HCT116 (cell line): ENCODE results near the gene KANSL3.

Experiments
- ELF1 ChIP-seq: IDR thresholded peaks from 2 replicates; pipeline ENCODE4 v1.6.1; 2012; ENCODE audit warnings: low read depth, borderline replicate concordance
- EZH2 ChIP-seq: fragments of 200-600 bp; sonication (generic); IDR thresholded peaks from 2 replicates; pipeline ENCODE4 v1.6.1; 2017; ENCODE audit warnings: antibody characterized with exemption, mixed run types
- POLR2A ChIP-seq: IDR thresholded peaks from 2 replicates; pipeline ENCODE4 v1.7.0; 2011; ENCODE audit warnings: borderline replicate concordance; ENCODE audit not compliant: insufficient read depth, insufficient read length; ENCODE audit errors: extremely low read depth
- POLR2AphosphoS5 ChIP-seq: IDR thresholded peaks from 2 replicates; pipeline ENCODE4 v1.6.1; 2011; ENCODE audit warnings: mild to moderate bottlenecking, low read depth, low read length, moderate library complexity
- RAD21 ChIP-seq: IDR thresholded peaks from 2 replicates; pipeline ENCODE4 v1.6.1; 2012; ENCODE audit warnings: low read depth, mild to moderate bottlenecking
- SIN3A ChIP-seq: IDR thresholded peaks from 2 replicates; pipeline ENCODE4 v1.6.1; 2012; ENCODE audit warnings: low read depth
- TCF7L2 ChIP-seq: IDR thresholded peaks from 2 replicates; pipeline ENCODE4 v1.7.0; 2011; ENCODE audit warnings: borderline replicate concordance, inconsistent platforms; ENCODE audit not compliant: insufficient read depth, insufficient read length; ENCODE audit errors: extremely low read depth
- ZNF274 ChIP-seq: fragments of 200-500 bp; sonication (Bioruptor generic); IDR thresholded peaks from 2 replicates; pipeline ENCODE4 v1.6.1; 2014; ENCODE audit warnings: mild to moderate bottlenecking, low read depth, low read length, inconsistent platforms
- TF ChIP-seq, protein P1 (sequence below), 3 experiments: fragments of 200-600 bp in 1 of 3; sonication (generic) in 1 of 3; IDR thresholded peaks in 2 of 3; conservative IDR thresholded peaks in 1 of 3; 2 replicates each; pipeline ENCODE4 v1.5.1; 2012 to 2017; ENCODE audit warnings: low read depth in 2 of 3, low read length in 2 of 3, antibody characterized with exemption in 1 of 3, borderline replicate concordance in 1 of 3, control low read depth in 1 of 3, mild to moderate bottlenecking in 1 of 3, mixed read lengths in 1 of 3, mixed run types in 1 of 3, moderate library complexity in 1 of 3; ENCODE audit not compliant: insufficient read depth in 1 of 3
- TF ChIP-seq, protein P2 (sequence below): IDR thresholded peaks from 2 replicates; pipeline ENCODE4 v1.6.1; 2012
- TF ChIP-seq, protein P3 (sequence below): IDR thresholded peaks from 2 replicates; pipeline ENCODE4 v1.6.1; 2012; ENCODE audit warnings: low read depth

DNA sequence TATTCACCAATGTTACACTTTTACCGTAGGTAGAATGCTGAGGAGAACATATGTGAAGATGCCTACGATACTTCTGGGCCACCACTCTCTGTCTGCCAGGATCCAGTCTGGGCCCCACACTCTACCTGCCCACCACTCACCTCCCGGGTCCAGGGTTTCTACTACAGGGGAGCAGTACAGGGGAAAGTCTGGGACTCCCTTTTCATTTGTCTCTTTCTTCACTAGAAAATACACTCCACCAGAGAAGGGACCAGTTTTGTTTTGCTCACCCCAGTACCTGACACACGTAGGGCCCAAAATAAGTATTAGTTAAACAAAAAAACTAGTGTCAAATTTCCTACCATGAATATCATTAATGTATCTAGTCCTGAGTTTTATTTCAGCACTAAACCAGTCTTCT, 21.1 kb downstream of the KANSL3 start:
- TF ChIP-seq, protein P1, sequence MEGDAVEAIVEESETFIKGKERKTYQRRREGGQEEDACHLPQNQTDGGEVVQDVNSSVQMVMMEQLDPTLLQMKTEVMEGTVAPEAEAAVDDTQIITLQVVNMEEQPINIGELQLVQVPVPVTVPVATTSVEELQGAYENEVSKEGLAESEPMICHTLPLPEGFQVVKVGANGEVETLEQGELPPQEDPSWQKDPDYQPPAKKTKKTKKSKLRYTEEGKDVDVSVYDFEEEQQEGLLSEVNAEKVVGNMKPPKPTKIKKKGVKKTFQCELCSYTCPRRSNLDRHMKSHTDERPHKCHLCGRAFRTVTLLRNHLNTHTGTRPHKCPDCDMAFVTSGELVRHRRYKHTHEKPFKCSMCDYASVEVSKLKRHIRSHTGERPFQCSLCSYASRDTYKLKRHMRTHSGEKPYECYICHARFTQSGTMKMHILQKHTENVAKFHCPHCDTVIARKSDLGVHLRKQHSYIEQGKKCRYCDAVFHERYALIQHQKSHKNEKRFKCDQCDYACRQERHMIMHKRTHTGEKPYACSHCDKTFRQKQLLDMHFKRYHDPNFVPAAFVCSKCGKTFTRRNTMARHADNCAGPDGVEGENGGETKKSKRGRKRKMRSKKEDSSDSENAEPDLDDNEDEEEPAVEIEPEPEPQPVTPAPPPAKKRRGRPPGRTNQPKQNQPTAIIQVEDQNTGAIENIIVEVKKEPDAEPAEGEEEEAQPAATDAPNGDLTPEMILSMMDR (IDR thresholded peaks at IDR 0.05 in 2 of 3, conservative IDR thresholded peaks at IDR 0.05 in 1 of 3; ENCODE audit: borderline replicate concordance in 1 of 3, insufficient read depth in 1 of 3, low read depth in 2 of 3, low read length in 2 of 3): no peak
- TF ChIP-seq SIN3A (no peak), POLR2AphosphoS5 (no peak), POLR2A (no peak), EZH2 (no peak), ZNF274 (no peak), TCF7L2 (no peak), RAD21 (no peak), ELF1 (no peak)
- TF ChIP-seq, protein P2, sequence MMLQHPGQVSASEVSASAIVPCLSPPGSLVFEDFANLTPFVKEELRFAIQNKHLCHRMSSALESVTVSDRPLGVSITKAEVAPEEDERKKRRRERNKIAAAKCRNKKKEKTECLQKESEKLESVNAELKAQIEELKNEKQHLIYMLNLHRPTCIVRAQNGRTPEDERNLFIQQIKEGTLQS: no peak
- TF ChIP-seq, protein P3, sequence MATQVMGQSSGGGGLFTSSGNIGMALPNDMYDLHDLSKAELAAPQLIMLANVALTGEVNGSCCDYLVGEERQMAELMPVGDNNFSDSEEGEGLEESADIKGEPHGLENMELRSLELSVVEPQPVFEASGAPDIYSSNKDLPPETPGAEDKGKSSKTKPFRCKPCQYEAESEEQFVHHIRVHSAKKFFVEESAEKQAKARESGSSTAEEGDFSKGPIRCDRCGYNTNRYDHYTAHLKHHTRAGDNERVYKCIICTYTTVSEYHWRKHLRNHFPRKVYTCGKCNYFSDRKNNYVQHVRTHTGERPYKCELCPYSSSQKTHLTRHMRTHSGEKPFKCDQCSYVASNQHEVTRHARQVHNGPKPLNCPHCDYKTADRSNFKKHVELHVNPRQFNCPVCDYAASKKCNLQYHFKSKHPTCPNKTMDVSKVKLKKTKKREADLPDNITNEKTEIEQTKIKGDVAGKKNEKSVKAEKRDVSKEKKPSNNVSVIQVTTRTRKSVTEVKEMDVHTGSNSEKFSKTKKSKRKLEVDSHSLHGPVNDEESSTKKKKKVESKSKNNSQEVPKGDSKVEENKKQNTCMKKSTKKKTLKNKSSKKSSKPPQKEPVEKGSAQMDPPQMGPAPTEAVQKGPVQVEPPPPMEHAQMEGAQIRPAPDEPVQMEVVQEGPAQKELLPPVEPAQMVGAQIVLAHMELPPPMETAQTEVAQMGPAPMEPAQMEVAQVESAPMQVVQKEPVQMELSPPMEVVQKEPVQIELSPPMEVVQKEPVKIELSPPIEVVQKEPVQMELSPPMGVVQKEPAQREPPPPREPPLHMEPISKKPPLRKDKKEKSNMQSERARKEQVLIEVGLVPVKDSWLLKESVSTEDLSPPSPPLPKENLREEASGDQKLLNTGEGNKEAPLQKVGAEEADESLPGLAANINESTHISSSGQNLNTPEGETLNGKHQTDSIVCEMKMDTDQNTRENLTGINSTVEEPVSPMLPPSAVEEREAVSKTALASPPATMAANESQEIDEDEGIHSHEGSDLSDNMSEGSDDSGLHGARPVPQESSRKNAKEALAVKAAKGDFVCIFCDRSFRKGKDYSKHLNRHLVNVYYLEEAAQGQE: no peak
